HT-29 (cell line): ENCODE results near the gene RAE1. TPM values are rescaled to one million over a fixed set of nuclear protein-coding genes. Genes with fewer than 3 reads are reported as not detected.

Experiments used
- DNase-seq: peaks from one replicate; pipeline ENCODE4 v3.0.0-alpha.2; 2015; ENCODE audit warnings: low spot score
- total RNA-seq: library from RNA; depleted of rRNA; stranded (reverse); fragments of >200 nt; shearing (Covaris generic); gene quantifications from 2 replicates; pipeline ENCODE4 v1.2.3, GENCODE V29; 2014

The RAE1 gene
- total RNA-seq, 1 experiment from 2014 or later = 67.9 TPM

GRCh38 chr20:57399587-57400155 lies 48.6 kb downstream of the RAE1 start:
- no peak for DNase-seq

GRCh38 chr20:57400231-57400701 lies 49.2 kb downstream of the RAE1 start:
- DNase-seq = no peak

DNA sequence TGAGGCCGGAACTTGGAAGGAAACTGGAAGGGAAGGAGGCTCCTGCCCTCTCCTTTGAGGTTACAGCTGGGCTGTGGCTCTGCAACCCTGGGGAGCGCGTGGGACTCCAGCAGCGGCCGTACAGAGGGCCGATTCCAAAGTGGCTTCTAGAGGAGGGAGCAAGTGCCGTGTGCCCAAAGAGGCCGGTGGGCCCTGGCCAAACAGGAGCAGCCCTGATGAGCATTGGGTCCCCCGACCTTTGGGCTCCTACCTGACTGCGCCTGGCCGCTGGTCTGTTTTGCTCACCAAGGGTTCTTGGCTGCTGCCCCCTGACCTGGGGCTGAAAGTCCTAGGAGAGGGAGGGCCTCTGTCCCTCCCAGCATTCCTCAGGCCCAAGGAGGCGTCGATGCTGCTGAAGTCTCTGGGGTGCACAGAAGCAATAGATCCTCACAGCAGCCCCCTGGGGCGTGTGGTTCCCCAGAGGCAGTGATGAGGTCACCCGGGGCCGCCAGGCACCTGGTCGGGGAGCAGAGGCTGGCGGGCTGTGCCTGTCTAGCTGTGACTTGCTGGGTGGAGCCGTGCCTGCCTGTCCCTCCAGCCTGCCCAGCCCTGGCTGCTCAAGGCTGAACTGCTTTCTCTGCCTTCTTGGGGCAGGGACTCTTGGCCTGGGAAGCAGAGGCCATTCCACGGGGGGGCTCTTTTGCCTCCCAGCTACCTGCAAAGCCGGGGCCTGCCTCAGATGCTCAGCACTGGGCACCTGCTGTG lies 49.9 kb downstream of the RAE1 start:
- no peak for DNase-seq

GRCh38 chr20:57401565-57401918 lies 50.5 kb downstream of the RAE1 start:
- no peak for DNase-seq

- no peak for DNase-seq
Measured at GRCh38 chr20:57402206-57403125, 51.4 kb downstream of the RAE1 start.

- DNase-seq = no peak
Measured at GRCh38 chr20:57403216-57403615, 52.2 kb downstream of the RAE1 start.

DNA sequence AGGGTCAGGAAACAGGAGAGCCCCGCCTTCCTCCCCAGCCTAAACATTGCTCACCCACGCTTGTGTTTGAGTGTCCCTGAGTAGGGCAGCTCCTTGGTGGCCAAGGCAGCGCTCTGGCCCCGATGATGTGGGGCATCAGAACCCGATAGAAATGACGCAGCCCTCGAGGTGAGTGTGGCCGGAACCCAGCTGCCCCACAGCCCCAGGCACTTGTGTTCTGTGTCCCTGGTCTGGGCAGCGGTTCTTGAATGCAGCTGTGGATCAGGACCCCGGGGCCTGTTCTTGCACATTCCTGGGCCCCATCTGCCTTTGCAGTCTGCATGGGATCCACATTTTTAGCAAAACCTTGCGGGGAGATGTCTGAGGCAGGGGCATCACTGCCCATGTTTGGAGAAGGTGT lies 53.0 kb downstream of the RAE1 start:
- no peak for DNase-seq

GRCh38 chr20:57404419-57405072 lies 53.5 kb downstream of the RAE1 start:
- no peak for DNase-seq

GRCh38 chr20:57405236-57406016 lies 54.4 kb downstream of the RAE1 start:
- DNase-seq = no peak

DNA sequence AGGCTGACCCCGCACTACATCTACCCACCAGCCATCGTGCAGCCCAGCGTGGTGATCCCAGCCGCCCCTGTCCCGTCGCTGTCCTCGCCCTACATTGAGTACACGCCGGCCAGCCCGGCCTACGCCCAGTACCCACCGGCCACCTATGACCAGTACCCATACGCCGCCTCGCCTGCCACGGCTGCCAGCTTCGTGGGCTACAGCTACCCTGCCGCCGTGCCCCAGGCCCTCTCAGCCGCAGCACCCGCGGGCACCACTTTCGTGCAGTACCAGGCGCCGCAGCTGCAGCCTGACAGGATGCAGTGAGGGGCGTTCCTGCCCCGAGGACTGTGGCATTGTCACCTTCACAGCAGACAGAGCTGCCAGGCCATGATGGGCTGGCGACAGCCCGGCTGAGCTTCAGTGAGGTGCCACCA lies 56.5 kb downstream of the RAE1 start:
- DNase-seq = no peak

- no peak for DNase-seq
Measured at GRCh38 chr20:57408131-57408530, 57.1 kb downstream of the RAE1 start.

- DNase-seq = no peak
Measured at GRCh38 chr20:57408536-57409233, 57.6 kb downstream of the RAE1 start.

- no peak for DNase-seq
Measured at GRCh38 chr20:57409316-57409671, 58.2 kb downstream of the RAE1 start.

DNA sequence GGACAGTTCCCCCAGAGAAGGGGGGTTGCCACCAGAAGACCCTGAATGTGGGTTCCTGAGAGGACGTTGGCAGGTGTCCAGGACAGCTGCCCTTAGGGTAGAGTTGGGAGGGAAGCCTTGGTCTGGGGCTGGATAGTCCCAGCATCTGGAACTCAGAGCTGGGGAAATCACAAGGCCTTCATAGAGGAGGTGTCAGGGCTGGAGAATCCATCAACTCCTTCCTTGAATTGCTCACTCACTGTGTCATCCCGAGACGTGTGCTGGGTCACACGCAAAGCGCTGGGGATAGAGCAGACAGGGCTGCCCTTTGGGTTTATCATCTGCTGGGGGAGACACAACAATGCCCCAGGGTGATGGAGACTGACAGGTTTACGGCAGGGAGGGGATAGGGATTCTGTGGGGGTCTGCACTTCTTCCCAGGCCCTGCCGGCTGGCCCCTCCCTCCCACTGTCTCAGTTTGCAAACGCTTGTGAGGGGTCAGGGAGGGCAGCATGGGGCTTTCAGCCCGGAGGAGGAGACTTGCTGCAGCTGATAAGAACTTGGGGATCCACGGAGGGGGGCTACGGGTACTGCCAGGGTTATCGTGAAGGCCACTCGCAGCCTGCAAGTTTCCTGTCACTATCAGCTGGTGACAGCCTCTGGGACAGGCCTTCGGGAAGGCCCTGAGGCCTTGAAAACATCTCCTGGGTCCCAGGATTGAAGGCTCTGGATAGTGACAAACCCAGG lies 58.8 kb downstream of the RAE1 start:
- DNase-seq = no peak

DNA sequence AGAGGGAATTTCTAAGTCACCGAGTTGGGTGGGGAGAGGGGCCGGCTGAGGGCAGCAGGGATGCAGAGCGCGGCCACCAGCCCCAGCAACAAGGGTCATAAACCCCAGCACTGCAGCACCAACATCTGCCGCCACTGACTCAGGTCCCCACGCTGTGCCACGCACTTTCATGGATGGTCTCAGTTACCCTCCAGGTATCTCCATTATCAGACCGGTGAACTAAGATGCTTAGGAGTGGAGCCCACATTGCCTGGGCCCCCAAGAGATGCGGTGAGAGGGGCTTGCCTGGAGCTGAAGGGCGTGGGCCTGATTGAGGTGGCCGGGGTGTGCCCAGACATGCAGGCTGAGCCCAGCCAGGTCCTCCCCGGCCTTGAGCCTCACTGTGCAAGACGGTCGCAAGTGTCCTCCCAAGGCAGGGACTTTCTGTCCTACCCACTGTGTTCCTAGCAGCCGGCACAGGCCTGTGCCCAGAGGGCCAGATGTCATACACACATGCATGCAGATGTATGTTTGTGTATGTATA lies 59.4 kb downstream of the RAE1 start:
- DNase-seq = no peak

- no peak for DNase-seq
Measured at GRCh38 chr20:57410924-57411323, 59.9 kb downstream of the RAE1 start.

DNA sequence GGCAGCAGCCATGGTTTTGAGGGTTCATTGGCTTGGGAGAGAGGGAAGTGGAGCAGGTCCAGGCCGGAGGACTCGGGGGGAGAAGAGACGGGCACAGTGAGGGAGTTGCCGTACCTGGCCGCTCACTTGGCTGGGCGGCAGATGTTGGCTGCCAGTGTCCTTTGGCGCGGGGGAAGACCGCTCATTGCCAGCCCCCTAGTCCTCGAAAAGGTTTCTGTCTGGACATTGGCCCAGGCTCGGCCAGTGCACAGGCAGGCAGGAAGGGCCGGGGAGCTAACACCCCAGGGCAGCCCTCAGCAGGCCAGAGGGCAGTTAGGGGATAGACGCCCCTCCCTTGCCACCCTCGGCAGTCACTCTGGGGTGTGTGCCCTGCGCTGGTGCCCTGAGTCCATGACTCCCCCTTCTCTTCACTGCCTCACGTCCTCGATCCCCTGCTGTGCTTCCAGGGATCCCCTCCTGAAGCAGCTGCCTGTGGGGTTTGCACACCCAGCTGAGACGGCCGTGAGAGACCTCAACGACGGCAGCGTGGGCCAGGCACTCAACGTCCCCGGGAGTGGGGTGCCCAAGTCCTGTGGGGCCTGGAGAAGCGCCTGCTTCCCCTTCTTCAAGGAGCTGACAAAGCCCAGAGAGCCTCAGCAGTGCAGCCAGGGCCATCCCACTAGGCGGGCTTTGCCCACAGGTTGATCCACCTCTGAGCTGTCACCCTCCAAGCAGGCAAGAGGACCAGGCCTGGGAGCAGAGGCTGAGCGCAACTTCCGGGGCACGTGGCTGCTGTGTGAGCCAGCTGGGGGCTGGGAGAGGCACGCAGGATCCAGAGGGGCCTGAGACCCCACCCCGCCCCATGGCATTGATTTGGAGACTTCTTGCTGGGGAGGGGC lies 60.6 kb downstream of the RAE1 start:
- DNase-seq = no peak

GRCh38 chr20:57412347-57413029 lies 61.4 kb downstream of the RAE1 start:
- no peak for DNase-seq
